GM12875 (cell line): ENCODE results near the gene MYO6.

Experiments
- H3K4me3 ChIP-seq: one replicate; pipeline ENCODE4 v1.5.1; 2011; ENCODE audit warnings: low read depth, low read length, control low read depth
- TF ChIP-seq, protein P1 (sequence below): IDR thresholded peaks from 2 replicates; pipeline ENCODE4 v1.5.1; 2011; ENCODE audit warnings: low read depth, mild to moderate bottlenecking, control low read depth, inconsistent platforms, low read length, moderate library complexity, borderline replicate concordance; ENCODE audit not compliant: insufficient read depth

MYO6 gene

DNA sequence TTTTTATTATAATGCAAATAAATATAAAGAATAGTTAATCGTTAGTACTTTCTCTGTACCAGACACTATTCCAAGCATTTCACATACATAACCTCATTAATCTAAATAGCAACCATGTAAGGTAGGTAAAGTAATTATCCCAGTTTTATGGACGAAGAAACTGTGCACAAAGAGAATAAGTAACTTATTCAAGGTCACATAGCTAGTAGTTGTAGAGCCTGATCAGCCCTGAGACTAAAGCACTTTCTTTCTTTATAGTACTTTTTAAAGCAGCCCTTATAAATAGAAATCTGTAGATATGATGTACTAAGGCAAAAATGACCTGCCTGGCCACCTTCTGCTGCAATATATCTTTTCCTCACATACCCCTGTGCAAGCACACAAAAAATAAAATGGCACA, 104.8 kb downstream of the MYO6 start:
- no peak overlapping the region for H3K4me3 ChIP-seq
- TF ChIP-seq, protein P1, sequence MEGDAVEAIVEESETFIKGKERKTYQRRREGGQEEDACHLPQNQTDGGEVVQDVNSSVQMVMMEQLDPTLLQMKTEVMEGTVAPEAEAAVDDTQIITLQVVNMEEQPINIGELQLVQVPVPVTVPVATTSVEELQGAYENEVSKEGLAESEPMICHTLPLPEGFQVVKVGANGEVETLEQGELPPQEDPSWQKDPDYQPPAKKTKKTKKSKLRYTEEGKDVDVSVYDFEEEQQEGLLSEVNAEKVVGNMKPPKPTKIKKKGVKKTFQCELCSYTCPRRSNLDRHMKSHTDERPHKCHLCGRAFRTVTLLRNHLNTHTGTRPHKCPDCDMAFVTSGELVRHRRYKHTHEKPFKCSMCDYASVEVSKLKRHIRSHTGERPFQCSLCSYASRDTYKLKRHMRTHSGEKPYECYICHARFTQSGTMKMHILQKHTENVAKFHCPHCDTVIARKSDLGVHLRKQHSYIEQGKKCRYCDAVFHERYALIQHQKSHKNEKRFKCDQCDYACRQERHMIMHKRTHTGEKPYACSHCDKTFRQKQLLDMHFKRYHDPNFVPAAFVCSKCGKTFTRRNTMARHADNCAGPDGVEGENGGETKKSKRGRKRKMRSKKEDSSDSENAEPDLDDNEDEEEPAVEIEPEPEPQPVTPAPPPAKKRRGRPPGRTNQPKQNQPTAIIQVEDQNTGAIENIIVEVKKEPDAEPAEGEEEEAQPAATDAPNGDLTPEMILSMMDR: no peak

DNA sequence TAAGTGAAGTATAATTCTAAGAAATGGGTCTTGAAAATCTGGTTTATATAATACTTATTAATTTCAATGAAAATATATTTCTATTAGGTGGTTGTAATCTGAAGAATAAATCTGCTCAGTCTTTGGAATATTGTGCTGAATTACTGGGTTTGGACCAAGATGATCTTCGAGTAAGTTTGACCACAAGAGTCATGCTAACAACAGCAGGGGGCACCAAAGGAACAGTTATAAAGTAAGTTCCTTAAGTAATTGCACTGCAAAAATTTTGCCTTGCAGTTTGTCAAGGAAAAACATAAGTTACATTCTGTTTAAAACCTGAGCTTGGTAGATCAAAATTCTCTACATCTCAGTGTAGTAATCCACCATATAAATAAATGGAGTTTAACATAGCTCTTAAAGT, 106.0 kb downstream of the MYO6 start:
- no peak overlapping the region for H3K4me3 ChIP-seq
- TF ChIP-seq, protein P1: peak; percentile 29; the same call in 1 of the 2 replicates

DNA sequence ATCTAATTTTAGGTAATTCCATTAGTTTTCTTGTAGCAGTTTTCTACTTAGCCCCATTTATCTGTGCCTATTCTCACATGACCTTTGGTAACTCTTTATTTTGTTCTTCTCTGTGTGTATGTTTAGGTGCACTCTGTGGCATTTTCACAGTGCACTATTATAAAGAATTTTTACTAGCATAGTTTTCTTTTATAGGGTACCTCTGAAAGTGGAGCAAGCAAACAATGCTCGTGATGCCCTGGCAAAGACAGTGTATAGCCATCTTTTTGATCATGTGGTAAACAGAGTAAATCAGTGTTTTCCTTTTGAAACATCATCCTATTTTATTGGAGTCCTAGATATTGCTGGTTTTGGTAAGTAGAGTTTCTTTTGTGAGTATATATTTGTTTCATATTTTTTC, 107.9 kb downstream of the MYO6 start:
- TF ChIP-seq, protein P1: no peak
- no peak overlapping the region for H3K4me3 ChIP-seq

DNA sequence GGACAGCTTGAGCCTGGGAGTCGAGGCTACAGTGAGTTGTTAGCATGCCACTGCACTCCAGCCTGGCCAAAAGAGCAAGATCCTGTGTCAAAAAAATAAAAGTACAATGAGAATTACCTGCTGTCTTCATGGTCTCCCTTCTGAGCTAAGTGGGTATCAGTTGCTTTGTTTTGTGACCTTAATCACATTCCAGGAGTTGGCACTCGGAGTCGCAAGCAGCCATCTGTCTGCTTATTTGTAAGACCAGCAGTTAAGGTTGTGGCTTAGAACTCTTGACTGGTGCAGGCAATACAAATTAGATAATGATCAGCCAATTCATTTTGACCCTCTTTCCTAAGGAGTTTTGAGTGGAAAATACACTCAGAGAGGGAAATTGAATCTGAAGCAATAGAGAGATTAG, 114.0 kb downstream of the MYO6 start:
- TF ChIP-seq, protein P1: no peak
- no peak overlapping the region for H3K4me3 ChIP-seq

DNA sequence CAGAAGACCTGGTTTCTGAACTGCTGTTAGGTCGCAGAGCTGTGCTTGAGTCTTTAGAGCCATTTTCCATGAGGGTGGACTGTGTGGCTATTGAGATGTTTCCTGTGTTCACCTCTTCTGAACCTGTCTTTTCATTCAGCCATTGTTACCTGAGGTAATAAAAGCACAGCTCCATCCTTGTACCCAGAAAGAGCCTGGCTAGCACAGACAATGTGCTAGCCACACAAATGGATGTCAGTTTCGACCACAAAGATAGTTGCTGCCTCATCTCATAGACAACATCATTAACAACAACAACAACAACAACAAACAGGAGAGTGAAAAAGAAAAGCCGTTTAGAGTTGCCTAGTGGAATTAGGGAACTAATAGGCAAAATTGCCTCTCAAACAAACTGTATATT, 114.7 kb downstream of the MYO6 start:
- TF ChIP-seq, protein P1: no peak
- no peak overlapping the region for H3K4me3 ChIP-seq

DNA sequence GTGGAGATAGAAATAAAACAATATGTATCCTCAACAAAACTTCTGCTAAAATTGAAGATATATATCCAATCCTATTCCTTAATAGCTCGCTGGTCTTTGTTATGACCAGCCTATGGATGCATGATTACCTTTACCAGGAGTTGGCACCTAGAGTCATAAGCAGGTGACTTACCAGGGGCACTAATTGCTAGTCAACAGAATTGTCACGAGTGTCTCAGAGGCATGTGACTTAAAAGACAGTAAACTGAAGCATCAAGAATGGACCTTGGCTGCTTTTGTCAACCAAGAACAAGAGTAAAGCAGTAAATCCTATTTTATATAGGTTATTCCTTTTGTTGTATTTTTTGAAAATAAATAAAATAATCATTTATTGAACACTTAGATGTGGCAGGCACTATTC, 115.4 kb downstream of the MYO6 start:
- TF ChIP-seq, protein P1: no peak
- H3K4me3 ChIP-seq: no peak overlapping the region

DNA sequence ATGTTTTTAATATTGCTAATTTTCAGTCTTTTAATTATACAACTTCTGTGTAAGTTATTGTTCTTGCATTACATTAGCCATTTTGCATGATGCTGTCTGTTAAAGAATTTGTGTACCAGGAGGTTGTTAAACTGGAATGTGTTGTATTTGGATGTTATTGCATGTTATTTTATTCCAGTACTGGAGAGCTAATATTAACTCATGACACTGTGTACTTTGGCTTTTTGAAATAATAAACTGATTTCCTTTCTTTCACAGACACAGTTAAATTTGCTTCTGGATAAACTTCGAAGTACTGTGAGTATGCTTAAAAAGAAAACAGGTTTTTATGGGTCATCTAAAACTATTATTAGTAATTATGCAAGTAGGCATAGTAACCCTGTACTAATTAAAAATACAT, 121.3 kb downstream of the MYO6 start:
- no peak overlapping the region for H3K4me3 ChIP-seq
- TF ChIP-seq, protein P1: no peak
